Measurements from ENCODE around the gene ITGA5.
A peak's percentile ranks its signal among the peaks of the same experiment; 100 is the strongest.

The ITGA5 gene

DNA sequence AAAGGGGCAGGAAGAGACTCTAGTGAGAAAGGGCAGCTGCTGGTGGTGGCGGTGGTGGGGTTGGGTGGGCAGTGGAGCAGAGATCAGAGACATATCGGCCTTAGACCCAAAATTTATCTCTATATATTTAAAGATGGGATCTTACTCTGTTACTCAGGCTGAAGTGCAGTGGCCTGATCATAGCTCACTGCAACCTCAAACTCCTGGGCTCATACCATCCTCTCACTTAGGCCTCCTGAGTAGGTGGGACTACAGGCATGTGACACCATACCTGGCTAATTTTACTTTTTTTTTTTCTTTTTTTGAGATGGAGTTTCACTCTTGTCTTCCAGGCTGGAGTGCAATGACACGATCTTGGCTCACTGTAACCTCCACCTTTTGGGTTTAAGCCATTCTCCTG lies 18.6 kb upstream of the ITGA5 start:
- no peaks in the 10 kb centered on the region for H3K27me3 ChIP-seq
- TF ChIP-seq Cebpa-rat (IDR thresholded peaks at IDR 0.05) = no peak
- H3K4me3 ChIP-seq = no peak overlapping the region
- H4K20me1 ChIP-seq = no peaks in the 10 kb centered on the region
- no peak overlapping the region for H3K9ac ChIP-seq
- no peaks in the 10 kb centered on the region for H3K36me3 ChIP-seq
- H3K4me2 ChIP-seq = no peak overlapping the region
- H3K9me3 ChIP-seq (replicated peaks in 1 of 11) = no peaks in the 10 kb centered on the region
- H3K27ac ChIP-seq = no peak overlapping the region
- H3K4me1 ChIP-seq = peaks cover 14 to 25% (median 19%) of the 10 kb centered on the region in 10 experiments

DNA sequence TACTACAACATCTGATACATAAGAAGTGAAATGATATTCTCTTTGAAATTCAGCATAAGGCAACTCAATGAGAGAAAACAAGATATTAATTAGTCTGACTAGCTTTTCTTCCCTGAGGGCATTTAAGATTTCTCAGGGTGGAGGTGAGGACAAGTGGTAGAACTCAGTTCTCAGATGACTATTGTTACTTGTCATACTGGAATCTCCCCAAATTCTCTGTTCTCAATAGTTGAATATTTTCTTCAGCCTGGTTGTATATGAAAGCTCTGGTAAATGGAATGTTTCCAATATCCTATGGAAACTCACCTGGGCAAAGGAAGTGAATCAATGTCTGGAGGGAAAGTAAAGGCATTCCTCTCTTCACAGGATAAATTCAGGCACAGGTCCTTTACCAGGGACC lies 18.2 kb upstream of the ITGA5 start:
- Histone ChIP-seq H3K27ac (no peak overlapping the region), H3K36me3 (no peaks in the 10 kb centered on the region), H3K4me2 (no peak overlapping the region), H3K4me1 (peaks cover 14 to 25% (median 19%) of the 10 kb centered on the region in 10 experiments), H3K9me3 (replicated peaks in 1 of 11) (no peaks in the 10 kb centered on the region), H3K4me3 (no peak overlapping the region), H4K20me1 (no peaks in the 10 kb centered on the region), H3K9ac (no peak overlapping the region), H3K27me3 (no peaks in the 10 kb centered on the region; a peak in 1 of 22 replicates)
- no peak for TF ChIP-seq Cebpa-rat (IDR thresholded peaks at IDR 0.05)

DNA sequence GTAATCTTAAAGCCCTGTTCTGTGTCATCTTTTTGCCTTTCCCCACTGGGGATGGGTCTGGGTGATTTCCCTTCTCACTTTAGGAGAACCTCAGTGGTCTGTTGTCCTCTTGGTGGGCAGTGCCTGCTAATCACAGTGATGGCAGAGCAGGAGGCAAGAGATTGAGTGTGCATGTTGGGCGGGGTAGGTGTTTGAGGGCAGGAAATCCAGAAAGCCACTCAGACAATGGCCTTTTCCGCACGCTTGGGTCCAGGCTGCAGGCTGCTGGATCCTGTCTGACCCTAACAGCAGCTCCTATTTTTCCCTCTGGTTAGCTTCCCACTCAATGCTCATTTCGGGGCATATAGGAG lies 13.7 kb upstream of the ITGA5 start:
- H3K27me3 ChIP-seq = peaks cover 0 to 7% (median 0%) of the 10 kb centered on the region in 11 experiments; a peak in 1 of 22 replicates
- H3K4me2 ChIP-seq = peak overlapping the region in 9 of 11 experiments; percentile 22 to 68 (median 55); a peak in 14 of 22 replicates
- H3K27ac ChIP-seq = no peak overlapping the region
- no peaks in the 10 kb centered on the region for H3K36me3 ChIP-seq
- no peak overlapping the region for H3K9ac ChIP-seq
- peaks cover 29 to 53% (median 38%) of the 10 kb centered on the region in 10 experiments for H3K4me1 ChIP-seq
- no peaks in the 10 kb centered on the region for H4K20me1 ChIP-seq
- no peak for TF ChIP-seq Cebpa-rat (IDR thresholded peaks at IDR 0.05)
- no peaks in the 10 kb centered on the region for H3K9me3 ChIP-seq (replicated peaks in 1 of 11)
- no peak overlapping the region for H3K4me3 ChIP-seq

DNA sequence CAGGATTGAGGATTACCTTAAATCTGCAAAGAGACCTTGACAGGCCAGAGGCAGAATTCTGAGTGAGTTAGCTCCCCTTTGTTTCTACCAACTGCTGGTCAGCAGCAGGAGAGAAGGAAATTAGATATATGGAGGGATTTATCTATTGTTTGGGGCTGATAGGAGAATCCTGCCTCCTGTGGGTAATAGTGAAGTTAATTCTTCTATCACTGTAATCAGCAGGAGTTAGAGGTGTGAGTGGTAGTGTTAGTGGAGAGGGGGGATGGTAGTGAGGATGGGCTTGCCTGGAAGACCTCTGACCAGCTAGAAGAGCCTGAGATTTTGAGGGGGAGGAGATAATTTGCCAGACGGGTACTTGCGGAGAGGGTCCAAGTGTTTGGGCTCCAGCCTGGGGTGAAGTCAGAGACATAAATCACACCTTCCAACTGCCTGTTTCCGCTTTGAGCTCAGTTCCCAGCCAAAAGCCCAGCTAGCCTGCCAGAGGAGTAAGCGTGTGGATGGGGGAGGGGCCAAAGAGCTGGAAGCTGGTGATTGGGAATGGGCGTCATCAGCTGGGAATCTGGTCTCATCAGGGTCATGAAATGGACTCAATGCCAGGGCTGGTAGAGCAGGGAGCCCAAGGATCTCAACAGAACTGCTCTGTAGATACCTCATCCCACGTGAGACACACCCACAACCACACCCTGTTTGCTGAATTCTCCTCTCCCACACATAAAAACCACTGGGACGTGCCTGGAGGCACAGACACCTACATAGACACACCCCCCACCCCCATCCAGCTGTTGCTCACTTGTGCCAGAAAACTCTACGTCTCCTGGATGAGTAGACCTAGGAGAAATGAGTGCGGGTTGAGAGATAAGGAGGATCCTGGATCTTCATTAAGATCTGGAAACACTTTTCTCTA lies 13.1 kb upstream of the ITGA5 start:
- H3K9me3 ChIP-seq (replicated peaks in 1 of 11) = peaks cover 0 to 5% (median 0%) of the 10 kb centered on the region in 11 experiments; a peak in 3 of 22 replicates
- no peak overlapping the region for H3K9ac ChIP-seq
- H3K27me3 ChIP-seq = peaks cover 0 to 7% (median 0%) of the 10 kb centered on the region in 11 experiments; a peak in 1 of 22 replicates
- H3K4me1 ChIP-seq = peaks cover 35 to 60% (median 45%) of the 10 kb centered on the region in 10 experiments
- TF ChIP-seq Cebpa-rat (IDR thresholded peaks at IDR 0.05) = no peak
- no peak overlapping the region for H3K4me3 ChIP-seq
- H3K4me2 ChIP-seq = peak overlapping the region; percentile 22 to 68 (median 49); a peak in 20 of 22 replicates
- no peak overlapping the region for H3K27ac ChIP-seq
- no peaks in the 10 kb centered on the region for H4K20me1 ChIP-seq
- H3K36me3 ChIP-seq = no peaks in the 10 kb centered on the region

DNA sequence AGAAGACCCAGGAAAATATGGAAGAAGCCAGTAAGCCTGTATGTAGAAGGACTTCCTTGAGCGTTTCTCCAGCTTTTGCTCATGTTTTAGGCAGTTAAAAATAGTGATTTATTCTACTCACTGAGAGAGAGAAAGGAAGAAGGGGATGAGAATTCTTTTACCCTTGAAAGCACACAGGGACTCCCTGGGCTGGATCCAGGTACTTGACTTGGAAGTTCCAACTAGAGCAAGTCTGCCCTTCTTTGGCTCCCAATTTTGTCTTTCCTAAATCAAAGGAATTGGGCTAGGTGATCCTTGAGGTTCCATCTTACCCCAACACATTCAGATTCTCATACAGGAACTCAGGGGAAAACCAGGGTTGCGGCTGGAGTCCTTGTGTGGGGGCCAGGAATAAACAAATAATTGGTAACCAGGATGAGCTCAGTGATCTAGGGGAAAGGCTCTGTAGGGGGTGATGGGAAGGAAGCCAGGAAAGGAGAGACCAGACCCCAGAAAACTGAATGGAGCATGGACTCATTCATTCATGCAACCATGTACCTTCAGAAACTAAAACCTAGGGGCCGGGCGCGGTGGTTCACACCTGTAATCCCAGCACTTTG lies 11.5 kb upstream of the ITGA5 start:
- Histone ChIP-seq H4K20me1 (no peaks in the 10 kb centered on the region), H3K4me2 (peak overlapping the region in 5 of 11 experiments; percentile 20 to 68 (median 57); a peak in 7 of 22 replicates), H3K4me1 (peaks cover 40 to 76% (median 58%) of the 10 kb centered on the region in 10 experiments), H3K4me3 (no peak overlapping the region), H3K9me3 (replicated peaks in 1 of 11) (peaks cover 0 to 7% (median 0%) of the 10 kb centered on the region in 11 experiments; a peak in 3 of 22 replicates), H3K27me3 (peaks cover 0 to 7% (median 0%) of the 10 kb centered on the region in 11 experiments; a peak in 1 of 22 replicates), H3K9ac (no peak overlapping the region), H3K36me3 (no peaks in the 10 kb centered on the region), H3K27ac (no peak overlapping the region)
- TF ChIP-seq Cebpa-rat (IDR thresholded peaks at IDR 0.05) = no peak

DNA sequence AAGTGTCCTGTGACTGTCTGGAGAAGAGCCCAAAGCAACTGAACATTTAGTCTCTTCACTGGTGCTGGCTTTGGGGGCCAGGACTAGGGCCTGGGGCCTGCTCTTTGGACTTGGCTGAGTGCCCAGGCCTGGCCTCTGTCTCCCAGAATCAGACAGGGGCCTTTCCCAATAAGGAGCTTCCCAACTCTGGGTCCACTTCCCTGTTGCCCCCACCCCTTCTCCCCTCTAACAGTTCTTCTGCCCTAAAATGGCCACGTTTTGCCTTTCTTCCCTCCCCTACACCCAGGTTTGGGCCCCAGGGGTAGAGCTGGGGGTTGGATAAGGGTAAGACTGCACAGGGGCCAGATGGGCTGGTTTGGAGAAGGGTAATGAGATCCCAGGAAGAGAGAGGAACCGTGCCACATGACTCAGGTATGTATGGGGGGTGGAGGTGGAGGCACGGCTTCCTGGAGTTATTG lies 10.0 kb upstream of the ITGA5 start:
- Histone ChIP-seq H3K4me1 (peaks cover 40 to 86% (median 65%) of the 10 kb centered on the region in 10 experiments), H4K20me1 (no peaks in the 10 kb centered on the region), H3K4me2 (peak overlapping the region; percentile 69 to 95 (median 86)), H3K9me3 (replicated peaks in 1 of 11) (peaks cover 0 to 7% (median 0%) of the 10 kb centered on the region in 11 experiments; a peak in 3 of 22 replicates), H3K9ac (peak overlapping the region in 5 of 11 experiments; percentile 13 to 42 (median 31); a peak in 4 of 22 replicates), H3K36me3 (no peaks in the 10 kb centered on the region), H3K27ac (peak overlapping the region in 10 of 11 experiments; percentile 39 to 70 (median 56); a peak in 18 of 22 replicates), H3K4me3 (0 out of 20 replicates have a peak overlapping the region, but pooled peaks of 1 of the 10 experiments have one; percentile 12), H3K27me3 (peaks cover 0 to 7% (median 0%) of the 10 kb centered on the region in 11 experiments; a peak in 1 of 22 replicates)
- TF ChIP-seq Cebpa-rat (IDR thresholded peaks at IDR 0.05) = no peak

DNA sequence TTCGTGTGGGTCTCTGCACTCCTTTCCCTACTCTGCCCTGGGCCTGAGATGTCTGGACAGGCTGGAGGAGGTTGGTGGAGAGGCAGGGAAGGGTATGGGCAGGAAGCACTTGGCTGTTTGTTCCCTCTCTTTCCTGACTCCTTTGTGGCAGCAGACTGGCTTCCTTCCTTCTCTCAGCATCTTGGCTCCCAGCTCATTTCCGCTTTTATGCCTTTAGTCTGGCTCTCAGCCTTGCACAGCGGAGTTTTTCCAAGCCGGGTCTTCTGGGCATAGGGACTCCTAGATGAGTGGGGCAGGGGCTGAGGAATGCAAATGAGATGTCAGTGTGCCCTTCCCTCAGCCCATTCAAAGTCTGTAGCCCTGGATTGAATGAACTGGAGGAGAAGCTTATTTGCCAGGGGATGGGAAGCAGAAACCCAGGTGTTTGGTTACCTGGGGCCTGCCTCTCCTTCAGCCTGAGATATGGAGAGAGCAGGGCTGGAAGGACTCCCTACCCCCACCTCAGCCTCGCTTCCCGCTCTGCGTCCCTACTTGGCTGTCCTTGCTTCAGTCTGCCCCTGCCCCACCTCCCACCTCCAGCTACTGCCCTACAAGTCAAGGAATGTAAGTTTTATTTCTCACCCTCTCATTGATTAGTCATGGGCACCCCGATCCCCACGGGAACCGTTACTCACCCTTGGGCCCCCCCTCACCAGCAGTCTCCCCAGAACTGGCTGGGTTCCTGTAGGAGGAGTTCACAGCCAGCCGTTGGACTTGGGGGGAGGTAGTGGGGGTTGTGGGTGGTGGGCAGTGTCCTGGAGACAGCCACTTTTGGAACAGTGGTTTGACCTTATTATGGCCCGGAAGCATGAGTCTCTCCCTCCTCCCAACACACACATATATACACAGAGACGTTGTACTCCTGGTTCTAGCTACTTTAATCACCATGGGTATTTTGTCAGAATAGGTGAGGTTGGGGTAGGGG lies 9.3 kb upstream of the ITGA5 start:
- H3K4me2 ChIP-seq = peak overlapping the region; percentile 69 to 95 (median 86)
- H3K4me3 ChIP-seq = peak overlapping the region in 6 of 10 experiments; percentile 5 to 52 (median 24); a peak in 9 of 20 replicates
- peak overlapping the region in 9 of 11 experiments; percentile 1 to 54 (median 29); a peak in 12 of 22 replicates for H3K9ac ChIP-seq
- peaks cover 41 to 93% (median 72%) of the 10 kb centered on the region in 10 experiments for H3K4me1 ChIP-seq
- H3K9me3 ChIP-seq (replicated peaks in 1 of 11) = peaks cover 0 to 7% (median 0%) of the 10 kb centered on the region in 11 experiments; a peak in 3 of 22 replicates
- TF ChIP-seq Cebpa-rat (IDR thresholded peaks at IDR 0.05) = no peak
- no peaks in the 10 kb centered on the region for H3K36me3 ChIP-seq
- peaks cover 0 to 7% (median 0%) of the 10 kb centered on the region in 11 experiments; a peak in 1 of 22 replicates for H3K27me3 ChIP-seq
- H3K27ac ChIP-seq = peak overlapping the region in 10 of 11 experiments; percentile 39 to 70 (median 56); a peak in 16 of 22 replicates
- no peaks in the 10 kb centered on the region for H4K20me1 ChIP-seq

DNA sequence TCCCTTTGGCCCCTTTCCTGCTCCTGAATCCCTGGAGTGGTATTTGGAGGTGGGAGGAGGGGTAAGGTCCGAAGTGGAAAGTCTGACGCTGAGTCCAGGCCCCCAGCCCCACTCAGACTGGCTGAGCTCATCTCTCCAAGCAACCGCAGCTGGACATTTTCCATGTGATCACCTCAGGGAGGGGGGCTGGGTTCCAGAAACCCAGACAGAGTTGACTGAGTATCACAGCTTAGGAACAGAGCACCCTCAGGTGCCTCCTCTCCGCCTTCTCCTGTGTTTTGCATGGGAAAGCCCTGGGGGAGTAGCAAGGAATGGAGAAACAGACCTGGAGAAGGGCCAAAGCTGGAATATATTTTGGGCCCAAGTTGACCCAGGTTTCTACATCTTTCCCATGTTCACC lies 8.0 kb upstream of the ITGA5 start:
- TF ChIP-seq Cebpa-rat (IDR thresholded peaks at IDR 0.05) = no peak
- Histone ChIP-seq H3K4me2 (peak overlapping the region; percentile 69 to 95 (median 86); a peak in 20 of 22 replicates), H3K27me3 (peaks cover 0 to 7% (median 0%) of the 10 kb centered on the region in 11 experiments; a peak in 1 of 22 replicates), H3K4me1 (peaks cover 44 to 95% (median 74%) of the 10 kb centered on the region in 10 experiments), H3K36me3 (no peaks in the 10 kb centered on the region), H3K9me3 (replicated peaks in 1 of 11) (peaks cover 0 to 7% (median 0%) of the 10 kb centered on the region in 11 experiments; a peak in 3 of 22 replicates), H3K27ac (peak overlapping the region in 6 of 11 experiments; percentile 18 to 65 (median 56); a peak in 4 of 22 replicates), H3K4me3 (no peak overlapping the region), H4K20me1 (no peaks in the 10 kb centered on the region), H3K9ac (no peak overlapping the region)
